WTC11 (cell line): Measurements from ENCODE around the gene PRKAR1B. TPM values are rescaled to one million over a fixed set of nuclear protein-coding genes. Genes with fewer than 3 reads are reported as not detected.
A peak's percentile ranks its signal among the peaks of the same experiment; 100 is the strongest.

Source experiments
- ATAC-seq: fragments of 200-7000 bp; cut with Tn5 transposase; 2 replicates; pipeline ENCODE4 v1.10.0; 2021; ENCODE audit warnings: mild to moderate bottlenecking, moderate library complexity
- CTCF ChIA-PET: fragments of 300-600 bp; sonication (Branson Sonifier 250); formaldehyde crosslinking; loops from one replicate; lab custom pipeline; 2021; ENCODE audit warnings: antibody characterized with exemption; lab: Charles Lee
- POLR2A ChIA-PET: fragments of 350-600 bp; sonication (Branson Sonifier 250); formaldehyde crosslinking; loops from one replicate; lab custom pipeline; 2021; ENCODE audit warnings: antibody characterized with exemption; lab: Charles Lee
- DNase-seq: peaks from one replicate; pipeline ENCODE4 v3.0.0; 2021; ENCODE audit warnings: low spot score
- H3K27ac Mint-ChIP-seq: 2 replicates; pipeline ENCODE4 v1.8.0; 2021; ENCODE audit warnings: mixed read lengths
- H3K27me3 Mint-ChIP-seq: 2 replicates; pipeline ENCODE4 v1.8.0; 2021; ENCODE audit warnings: low read depth, mild to moderate bottlenecking, moderate library complexity, mixed read lengths
- H3K36me3 Mint-ChIP-seq: 2 replicates; pipeline ENCODE4 v1.8.0; 2021; ENCODE audit warnings: mixed read lengths
- H3K4me1 Mint-ChIP-seq: 2 replicates; pipeline ENCODE4 v1.8.0; 2022; ENCODE audit warnings: mixed read lengths
- H3K4me3 Mint-ChIP-seq: 2 replicates; pipeline ENCODE4 v1.8.0; 2021; ENCODE audit warnings: mild to moderate bottlenecking, moderate library complexity, mixed read lengths
- H3K9me3 Mint-ChIP-seq: 2 replicates; pipeline ENCODE4 v1.8.0; 2021; ENCODE audit warnings: mixed read lengths
- FOXK1 ChIP-seq: sonication (generic); formaldehyde crosslinking; IDR thresholded peaks from 2 replicates; pipeline ENCODE4 v1.8.0; 2022; ENCODE audit warnings: mild to moderate bottlenecking, moderate library complexity, missing genetic modification reagents
- NFATC4 ChIP-seq: fragments of 250-450 bp; sonication (Bioruptor Pico); IDR thresholded peaks from 2 replicates; pipeline ENCODE4 v1.9.0; 2021; ENCODE audit warnings: mild to moderate bottlenecking
- NR1H2 ChIP-seq: sonication (generic); formaldehyde crosslinking; IDR thresholded peaks from 2 replicates; pipeline ENCODE4 v1.9.0; 2021; ENCODE audit warnings: mild to moderate bottlenecking, moderate library complexity, missing genetic modification reagents
- SP1 ChIP-seq: sonication (generic); formaldehyde crosslinking; conservative IDR thresholded peaks from 2 replicates; pipeline ENCODE4 v1.8.1; 2022; ENCODE audit warnings: missing genetic modification reagents
- TEAD1 ChIP-seq: sonication (generic); formaldehyde crosslinking; IDR thresholded peaks from 2 replicates; pipeline ENCODE4 v1.8.0; 2022; ENCODE audit warnings: mild to moderate bottlenecking, missing genetic modification reagents
- ZNF396 ChIP-seq: fragments of 250-450 bp; sonication (Bioruptor Pico); IDR thresholded peaks from 2 replicates; pipeline ENCODE4 v1.8.0; 2021; ENCODE audit warnings: mild to moderate bottlenecking, moderate library complexity, borderline replicate concordance
- total RNA-seq: library from RNA; stranded (reverse); gene quantifications from 3 replicates; pipeline ENCODE4 v1.2.3, GENCODE V29; 2021
- TF ChIP-seq, protein P1 (sequence below): sonication (generic); formaldehyde crosslinking; IDR thresholded peaks from 2 replicates; pipeline ENCODE4 v1.8.0; 2022; ENCODE audit warnings: mild to moderate bottlenecking, missing genetic modification reagents
- TF ChIP-seq, protein P2 (sequence below): sonication (generic); formaldehyde crosslinking; IDR thresholded peaks from 2 replicates; pipeline ENCODE4 v1.8.1; 2022; ENCODE audit warnings: mild to moderate bottlenecking, moderate library complexity, missing genetic modification reagents
- TF ChIP-seq, protein P3 (sequence below): fragments of 250-450 bp; sonication (Bioruptor Pico); IDR thresholded peaks from 2 replicates; pipeline ENCODE4 v1.9.0; 2021; ENCODE audit warnings: moderate library complexity, mild to moderate bottlenecking, inconsistent platforms, borderline replicate concordance
- TF ChIP-seq, protein P4 (sequence below): fragments of 250-450 bp; sonication (Bioruptor Pico); IDR thresholded peaks from 2 replicates; pipeline ENCODE4 v1.9.0; 2021; ENCODE audit warnings: mild to moderate bottlenecking
- TF ChIP-seq, protein P5 (sequence below): sonication (generic); formaldehyde crosslinking; IDR thresholded peaks from 2 replicates; pipeline ENCODE4 v1.8.0; 2023; ENCODE audit warnings: missing genetic modification reagents, mild to moderate bottlenecking, borderline replicate concordance
- TF ChIP-seq, protein P6 (sequence below): fragments of 250-450 bp; sonication (Bioruptor Pico); IDR thresholded peaks from 2 replicates; pipeline ENCODE4 v1.9.0; 2021; ENCODE audit warnings: mild to moderate bottlenecking, borderline replicate concordance
- TF ChIP-seq, protein P7 (sequence below): fragments of 250-450 bp; sonication (Bioruptor Pico); IDR thresholded peaks from 2 replicates; pipeline ENCODE4 v1.8.0; 2021; ENCODE audit warnings: mild to moderate bottlenecking

PRKAR1B gene
- total RNA-seq, 1 experiment from 2014 or later: 43.6 TPM

DNA sequence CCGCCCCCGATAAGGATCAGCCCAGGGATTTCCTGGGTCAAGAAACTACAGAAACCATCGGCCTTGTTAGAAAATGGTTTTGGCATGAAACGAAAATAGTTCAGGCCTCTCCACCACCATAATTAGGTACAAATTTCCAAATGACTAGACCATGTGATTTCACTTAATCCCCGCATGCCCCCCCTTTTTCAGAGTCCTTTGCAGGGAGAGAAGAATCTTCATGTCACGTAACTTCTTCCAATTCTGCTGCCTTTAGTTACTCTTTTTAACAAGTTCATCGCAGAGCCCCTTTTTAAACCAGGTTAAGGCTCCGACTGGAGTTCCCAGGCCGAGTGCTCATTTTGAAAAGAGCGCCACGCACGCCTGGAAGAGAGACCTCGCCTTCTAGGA lies 210.9 kb downstream of the PRKAR1B start (continued):
- TF ChIP-seq, protein P1, sequence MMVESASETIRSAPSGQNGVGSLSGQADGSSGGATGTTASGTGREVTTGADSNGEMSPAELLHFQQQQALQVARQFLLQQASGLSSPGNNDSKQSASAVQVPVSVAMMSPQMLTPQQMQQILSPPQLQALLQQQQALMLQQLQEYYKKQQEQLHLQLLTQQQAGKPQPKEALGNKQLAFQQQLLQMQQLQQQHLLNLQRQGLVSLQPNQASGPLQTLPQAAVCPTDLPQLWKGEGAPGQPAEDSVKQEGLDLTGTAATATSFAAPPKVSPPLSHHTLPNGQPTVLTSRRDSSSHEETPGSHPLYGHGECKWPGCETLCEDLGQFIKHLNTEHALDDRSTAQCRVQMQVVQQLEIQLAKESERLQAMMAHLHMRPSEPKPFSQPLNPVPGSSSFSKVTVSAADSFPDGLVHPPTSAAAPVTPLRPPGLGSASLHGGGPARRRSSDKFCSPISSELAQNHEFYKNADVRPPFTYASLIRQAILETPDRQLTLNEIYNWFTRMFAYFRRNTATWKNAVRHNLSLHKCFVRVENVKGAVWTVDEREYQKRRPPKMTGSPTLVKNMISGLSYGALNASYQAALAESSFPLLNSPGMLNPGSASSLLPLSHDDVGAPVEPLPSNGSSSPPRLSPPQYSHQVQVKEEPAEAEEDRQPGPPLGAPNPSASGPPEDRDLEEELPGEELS (CRISPR knock-in tag): no peak

DNA sequence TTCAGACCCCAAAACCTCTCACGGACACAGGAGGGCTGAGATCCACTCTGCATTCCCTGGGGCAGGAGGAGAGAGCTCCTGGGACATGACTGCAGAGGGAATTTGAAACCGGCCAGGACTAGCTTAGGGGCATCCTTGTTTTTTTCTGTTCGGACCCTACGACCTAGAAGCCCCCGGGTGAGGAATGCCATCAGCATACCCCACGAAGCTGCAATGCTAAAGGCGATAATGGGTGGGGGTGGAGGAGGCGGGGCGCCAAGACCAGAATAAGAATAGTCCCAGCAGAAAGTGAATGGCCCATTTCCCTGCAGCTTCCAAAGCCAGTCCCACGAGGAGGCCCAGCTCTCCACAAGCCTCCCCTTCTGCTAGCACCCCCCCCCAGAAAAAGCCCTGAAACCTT lies 211.5 kb downstream of the PRKAR1B start:
- peak; percentile 71 for DNase-seq
- ATAC-seq: peak; percentile 30
- no peaks in the 10 kb centered on the region for H3K9me3 Mint-ChIP-seq
- H3K27me3 Mint-ChIP-seq: peaks cover 5% of the 10 kb centered on the region
- peaks cover 34% of the 10 kb centered on the region for H3K4me1 Mint-ChIP-seq
- CTCF ChIA-PET: interaction anchor here (0.7 to 1.7 kb wide), 6 partner anchors 12 to 217 kb away, joined by 3 to 11 read pairs (median 3); no protein-coding TSS in a partner anchor
- POLR2A ChIA-PET: interaction anchor here (0.6 to 1.2 kb wide), 2 partner anchors 150 to 220 kb away, joined by 3 to 4 read pairs; no protein-coding TSS in a partner anchor
- H3K4me3 Mint-ChIP-seq: peak overlapping the region; percentile 71
- peak overlapping the region; percentile 92 for H3K27ac Mint-ChIP-seq
- peaks cover 13% of the 10 kb centered on the region; the same call in 1 of the 2 replicates for H3K36me3 Mint-ChIP-seq
- TF ChIP-seq, protein P2, sequence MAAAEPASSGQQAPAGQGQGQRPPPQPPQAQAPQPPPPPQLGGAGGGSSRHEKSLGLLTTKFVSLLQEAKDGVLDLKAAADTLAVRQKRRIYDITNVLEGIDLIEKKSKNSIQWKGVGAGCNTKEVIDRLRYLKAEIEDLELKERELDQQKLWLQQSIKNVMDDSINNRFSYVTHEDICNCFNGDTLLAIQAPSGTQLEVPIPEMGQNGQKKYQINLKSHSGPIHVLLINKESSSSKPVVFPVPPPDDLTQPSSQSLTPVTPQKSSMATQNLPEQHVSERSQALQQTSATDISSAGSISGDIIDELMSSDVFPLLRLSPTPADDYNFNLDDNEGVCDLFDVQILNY: no peak
- TF ChIP-seq, protein P3, sequence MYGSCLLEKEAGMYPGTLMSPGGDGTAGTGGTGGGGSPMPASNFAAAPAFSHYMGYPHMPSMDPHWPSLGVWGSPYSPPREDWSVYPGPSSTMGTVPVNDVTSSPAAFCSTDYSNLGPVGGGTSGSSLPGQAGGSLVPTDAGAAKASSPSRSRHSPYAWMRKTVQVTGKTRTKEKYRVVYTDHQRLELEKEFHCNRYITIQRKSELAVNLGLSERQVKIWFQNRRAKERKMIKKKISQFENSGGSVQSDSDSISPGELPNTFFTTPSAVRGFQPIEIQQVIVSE: no peak
- TF ChIP-seq, protein P4, sequence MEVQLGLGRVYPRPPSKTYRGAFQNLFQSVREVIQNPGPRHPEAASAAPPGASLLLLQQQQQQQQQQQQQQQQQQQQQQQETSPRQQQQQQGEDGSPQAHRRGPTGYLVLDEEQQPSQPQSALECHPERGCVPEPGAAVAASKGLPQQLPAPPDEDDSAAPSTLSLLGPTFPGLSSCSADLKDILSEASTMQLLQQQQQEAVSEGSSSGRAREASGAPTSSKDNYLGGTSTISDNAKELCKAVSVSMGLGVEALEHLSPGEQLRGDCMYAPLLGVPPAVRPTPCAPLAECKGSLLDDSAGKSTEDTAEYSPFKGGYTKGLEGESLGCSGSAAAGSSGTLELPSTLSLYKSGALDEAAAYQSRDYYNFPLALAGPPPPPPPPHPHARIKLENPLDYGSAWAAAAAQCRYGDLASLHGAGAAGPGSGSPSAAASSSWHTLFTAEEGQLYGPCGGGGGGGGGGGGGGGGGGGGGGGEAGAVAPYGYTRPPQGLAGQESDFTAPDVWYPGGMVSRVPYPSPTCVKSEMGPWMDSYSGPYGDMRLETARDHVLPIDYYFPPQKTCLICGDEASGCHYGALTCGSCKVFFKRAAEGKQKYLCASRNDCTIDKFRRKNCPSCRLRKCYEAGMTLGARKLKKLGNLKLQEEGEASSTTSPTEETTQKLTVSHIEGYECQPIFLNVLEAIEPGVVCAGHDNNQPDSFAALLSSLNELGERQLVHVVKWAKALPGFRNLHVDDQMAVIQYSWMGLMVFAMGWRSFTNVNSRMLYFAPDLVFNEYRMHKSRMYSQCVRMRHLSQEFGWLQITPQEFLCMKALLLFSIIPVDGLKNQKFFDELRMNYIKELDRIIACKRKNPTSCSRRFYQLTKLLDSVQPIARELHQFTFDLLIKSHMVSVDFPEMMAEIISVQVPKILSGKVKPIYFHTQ (CRISPR knock-in tag): no peak
- 0 out of 2 replicates have a peak, but pooled peaks have one; percentile 29 for TF ChIP-seq FOXK1
- TF ChIP-seq, protein P5, sequence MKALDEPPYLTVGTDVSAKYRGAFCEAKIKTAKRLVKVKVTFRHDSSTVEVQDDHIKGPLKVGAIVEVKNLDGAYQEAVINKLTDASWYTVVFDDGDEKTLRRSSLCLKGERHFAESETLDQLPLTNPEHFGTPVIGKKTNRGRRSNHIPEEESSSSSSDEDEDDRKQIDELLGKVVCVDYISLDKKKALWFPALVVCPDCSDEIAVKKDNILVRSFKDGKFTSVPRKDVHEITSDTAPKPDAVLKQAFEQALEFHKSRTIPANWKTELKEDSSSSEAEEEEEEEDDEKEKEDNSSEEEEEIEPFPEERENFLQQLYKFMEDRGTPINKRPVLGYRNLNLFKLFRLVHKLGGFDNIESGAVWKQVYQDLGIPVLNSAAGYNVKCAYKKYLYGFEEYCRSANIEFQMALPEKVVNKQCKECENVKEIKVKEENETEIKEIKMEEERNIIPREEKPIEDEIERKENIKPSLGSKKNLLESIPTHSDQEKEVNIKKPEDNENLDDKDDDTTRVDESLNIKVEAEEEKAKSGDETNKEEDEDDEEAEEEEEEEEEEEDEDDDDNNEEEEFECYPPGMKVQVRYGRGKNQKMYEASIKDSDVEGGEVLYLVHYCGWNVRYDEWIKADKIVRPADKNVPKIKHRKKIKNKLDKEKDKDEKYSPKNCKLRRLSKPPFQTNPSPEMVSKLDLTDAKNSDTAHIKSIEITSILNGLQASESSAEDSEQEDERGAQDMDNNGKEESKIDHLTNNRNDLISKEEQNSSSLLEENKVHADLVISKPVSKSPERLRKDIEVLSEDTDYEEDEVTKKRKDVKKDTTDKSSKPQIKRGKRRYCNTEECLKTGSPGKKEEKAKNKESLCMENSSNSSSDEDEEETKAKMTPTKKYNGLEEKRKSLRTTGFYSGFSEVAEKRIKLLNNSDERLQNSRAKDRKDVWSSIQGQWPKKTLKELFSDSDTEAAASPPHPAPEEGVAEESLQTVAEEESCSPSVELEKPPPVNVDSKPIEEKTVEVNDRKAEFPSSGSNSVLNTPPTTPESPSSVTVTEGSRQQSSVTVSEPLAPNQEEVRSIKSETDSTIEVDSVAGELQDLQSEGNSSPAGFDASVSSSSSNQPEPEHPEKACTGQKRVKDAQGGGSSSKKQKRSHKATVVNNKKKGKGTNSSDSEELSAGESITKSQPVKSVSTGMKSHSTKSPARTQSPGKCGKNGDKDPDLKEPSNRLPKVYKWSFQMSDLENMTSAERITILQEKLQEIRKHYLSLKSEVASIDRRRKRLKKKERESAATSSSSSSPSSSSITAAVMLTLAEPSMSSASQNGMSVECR (CRISPR knock-in tag): no peak
- TF ChIP-seq SP1 (CRISPR knock-in tag): 0 out of 2 replicates have a peak, but pooled peaks have one; percentile 50
- no peak for TF ChIP-seq NFATC4 (CRISPR knock-in tag)
- TF ChIP-seq, protein P6, sequence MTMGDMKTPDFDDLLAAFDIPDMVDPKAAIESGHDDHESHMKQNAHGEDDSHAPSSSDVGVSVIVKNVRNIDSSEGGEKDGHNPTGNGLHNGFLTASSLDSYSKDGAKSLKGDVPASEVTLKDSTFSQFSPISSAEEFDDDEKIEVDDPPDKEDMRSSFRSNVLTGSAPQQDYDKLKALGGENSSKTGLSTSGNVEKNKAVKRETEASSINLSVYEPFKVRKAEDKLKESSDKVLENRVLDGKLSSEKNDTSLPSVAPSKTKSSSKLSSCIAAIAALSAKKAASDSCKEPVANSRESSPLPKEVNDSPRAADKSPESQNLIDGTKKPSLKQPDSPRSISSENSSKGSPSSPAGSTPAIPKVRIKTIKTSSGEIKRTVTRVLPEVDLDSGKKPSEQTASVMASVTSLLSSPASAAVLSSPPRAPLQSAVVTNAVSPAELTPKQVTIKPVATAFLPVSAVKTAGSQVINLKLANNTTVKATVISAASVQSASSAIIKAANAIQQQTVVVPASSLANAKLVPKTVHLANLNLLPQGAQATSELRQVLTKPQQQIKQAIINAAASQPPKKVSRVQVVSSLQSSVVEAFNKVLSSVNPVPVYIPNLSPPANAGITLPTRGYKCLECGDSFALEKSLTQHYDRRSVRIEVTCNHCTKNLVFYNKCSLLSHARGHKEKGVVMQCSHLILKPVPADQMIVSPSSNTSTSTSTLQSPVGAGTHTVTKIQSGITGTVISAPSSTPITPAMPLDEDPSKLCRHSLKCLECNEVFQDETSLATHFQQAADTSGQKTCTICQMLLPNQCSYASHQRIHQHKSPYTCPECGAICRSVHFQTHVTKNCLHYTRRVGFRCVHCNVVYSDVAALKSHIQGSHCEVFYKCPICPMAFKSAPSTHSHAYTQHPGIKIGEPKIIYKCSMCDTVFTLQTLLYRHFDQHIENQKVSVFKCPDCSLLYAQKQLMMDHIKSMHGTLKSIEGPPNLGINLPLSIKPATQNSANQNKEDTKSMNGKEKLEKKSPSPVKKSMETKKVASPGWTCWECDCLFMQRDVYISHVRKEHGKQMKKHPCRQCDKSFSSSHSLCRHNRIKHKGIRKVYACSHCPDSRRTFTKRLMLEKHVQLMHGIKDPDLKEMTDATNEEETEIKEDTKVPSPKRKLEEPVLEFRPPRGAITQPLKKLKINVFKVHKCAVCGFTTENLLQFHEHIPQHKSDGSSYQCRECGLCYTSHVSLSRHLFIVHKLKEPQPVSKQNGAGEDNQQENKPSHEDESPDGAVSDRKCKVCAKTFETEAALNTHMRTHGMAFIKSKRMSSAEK: no peak
- TF ChIP-seq, protein P7, sequence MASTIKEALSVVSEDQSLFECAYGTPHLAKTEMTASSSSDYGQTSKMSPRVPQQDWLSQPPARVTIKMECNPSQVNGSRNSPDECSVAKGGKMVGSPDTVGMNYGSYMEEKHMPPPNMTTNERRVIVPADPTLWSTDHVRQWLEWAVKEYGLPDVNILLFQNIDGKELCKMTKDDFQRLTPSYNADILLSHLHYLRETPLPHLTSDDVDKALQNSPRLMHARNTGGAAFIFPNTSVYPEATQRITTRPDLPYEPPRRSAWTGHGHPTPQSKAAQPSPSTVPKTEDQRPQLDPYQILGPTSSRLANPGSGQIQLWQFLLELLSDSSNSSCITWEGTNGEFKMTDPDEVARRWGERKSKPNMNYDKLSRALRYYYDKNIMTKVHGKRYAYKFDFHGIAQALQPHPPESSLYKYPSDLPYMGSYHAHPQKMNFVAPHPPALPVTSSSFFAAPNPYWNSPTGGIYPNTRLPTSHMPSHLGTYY: no peak
- TF ChIP-seq ZNF396 (CRISPR knock-in tag): no peak
- TF ChIP-seq TEAD1: peak; percentile 82
- no peak for TF ChIP-seq NR1H2 (CRISPR knock-in tag)
